NCI-H82 (cell line): ENCODE measurements around the gene DSTN.

Experiments
- DNase-seq: peaks from one replicate; lab custom pipeline; 2025; lab: John Stamatoyannopoulos, UW

Gene DSTN

GRCh38 chr20:17580895-17581294 lies 11.0 kb downstream of the DSTN start:
- no peak for DNase-seq

- DNase-seq: no peak
These were observed 13.3 kb downstream of the DSTN start for GRCh38 chr20:17583126-17583525.

GRCh38 chr20:17584689-17585088 lies 14.8 kb downstream of the DSTN start:
- DNase-seq: no peak

DNA sequence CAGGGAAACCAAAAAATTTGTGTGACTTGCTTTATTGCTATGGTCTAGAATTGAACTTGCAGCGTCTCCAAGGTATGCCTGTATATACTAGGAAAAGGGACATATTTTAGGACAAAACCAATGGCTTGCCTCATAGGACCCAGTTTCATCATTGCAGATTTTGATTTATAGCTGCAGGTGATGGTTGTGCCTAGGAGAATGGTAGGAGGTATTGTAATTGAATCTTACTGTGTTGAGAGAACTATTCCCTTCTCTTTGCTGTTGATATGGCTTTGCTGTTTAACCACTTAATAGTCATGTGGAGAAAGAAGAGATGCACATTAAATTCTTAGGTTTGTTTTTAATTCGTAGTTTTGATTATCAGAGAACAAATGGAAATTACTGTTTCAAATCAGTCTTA lies 16.4 kb downstream of the DSTN start:
- no peak for DNase-seq

GRCh38 chr20:17587148-17587547 lies 17.3 kb downstream of the DSTN start:
- no peak for DNase-seq

GRCh38 chr20:17587824-17588223 lies 17.9 kb downstream of the DSTN start:
- DNase-seq: no peak

GRCh38 chr20:17589161-17589834 lies 19.4 kb downstream of the DSTN start:
- no peak for DNase-seq

DNA sequence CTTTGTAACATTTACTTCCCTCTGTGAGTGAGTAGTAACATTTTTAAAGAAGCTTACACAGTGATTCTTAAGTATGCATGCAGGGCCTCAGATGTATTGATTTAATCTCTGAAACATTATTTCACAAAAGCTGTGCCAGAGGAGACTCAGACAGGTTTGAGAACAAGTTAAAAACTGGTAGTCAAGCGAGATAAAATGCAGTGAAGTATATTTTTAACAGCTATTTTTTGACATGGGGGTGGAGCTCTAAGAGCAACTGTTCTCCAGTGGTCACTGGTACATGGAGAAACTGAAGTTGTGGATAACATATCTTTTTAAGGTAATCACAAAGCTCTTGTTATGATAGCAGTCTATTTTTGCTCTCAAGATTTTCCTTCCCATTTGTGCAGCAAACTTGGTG lies 20.4 kb downstream of the DSTN start:
- no peak for DNase-seq

DNA sequence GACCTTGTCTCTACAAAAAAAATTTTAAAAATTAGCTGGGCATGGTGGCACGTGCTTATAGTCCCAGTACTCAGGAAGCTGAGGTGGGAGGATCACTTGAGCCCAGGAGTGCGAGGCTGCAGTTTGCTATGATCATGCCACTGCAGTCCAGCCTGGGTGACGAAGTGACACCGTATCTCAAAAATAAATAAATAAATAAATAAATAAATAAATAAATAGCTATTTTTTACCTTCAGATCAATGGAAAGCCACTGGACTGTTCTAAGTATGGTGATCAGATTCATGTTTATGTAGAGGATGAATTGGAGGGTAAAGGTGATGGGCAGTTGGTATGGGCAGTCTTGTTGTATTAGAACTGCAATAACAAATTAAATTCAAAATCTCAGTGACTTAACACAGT lies 24.0 kb downstream of the DSTN start:
- DNase-seq: no peak

DNA sequence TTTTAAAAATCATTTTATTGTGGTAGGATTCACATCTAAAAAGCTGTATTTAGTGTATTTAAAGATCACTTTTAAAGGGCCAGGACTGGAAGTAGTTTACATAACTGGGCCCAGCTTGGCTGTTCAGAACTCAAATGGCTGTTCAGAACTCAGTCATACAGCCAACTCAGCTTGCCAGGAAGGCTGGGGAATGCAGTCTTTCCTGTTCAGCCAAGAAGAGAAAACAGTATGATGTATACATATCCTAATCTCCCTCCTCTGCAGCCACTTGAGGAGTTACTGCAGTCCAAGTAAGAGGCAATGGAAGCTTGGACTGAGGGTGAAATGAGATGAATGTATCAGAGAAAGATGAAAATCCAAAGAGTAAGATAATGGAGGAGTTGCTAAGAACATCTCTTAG lies 24.6 kb downstream of the DSTN start:
- DNase-seq: no peak

- DNase-seq: no peak
These were observed 26.0 kb downstream of the DSTN start for GRCh38 chr20:17595856-17596255.

- DNase-seq: no peak
These were observed 28.2 kb downstream of the DSTN start for GRCh38 chr20:17598013-17598550.

DNA sequence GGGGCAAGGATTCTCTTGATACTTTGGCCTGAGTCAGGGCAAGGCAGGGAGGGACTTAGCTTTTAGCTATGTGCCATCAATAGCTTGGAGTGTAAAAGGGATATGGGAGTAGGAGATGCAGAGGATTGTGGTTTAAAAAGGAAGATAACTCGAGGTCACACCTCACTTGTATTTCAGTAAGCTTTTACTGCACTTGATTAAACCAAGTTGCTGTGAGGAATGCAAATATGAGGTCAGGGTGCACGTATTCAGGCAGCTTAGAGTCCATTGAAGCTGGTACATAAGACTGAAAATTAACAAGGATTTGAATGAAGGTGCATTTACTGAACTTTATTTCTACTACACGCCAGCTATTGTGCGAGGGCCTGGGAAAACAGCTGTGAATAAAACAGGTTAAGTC lies 32.1 kb downstream of the DSTN start:
- no peak for DNase-seq

DNA sequence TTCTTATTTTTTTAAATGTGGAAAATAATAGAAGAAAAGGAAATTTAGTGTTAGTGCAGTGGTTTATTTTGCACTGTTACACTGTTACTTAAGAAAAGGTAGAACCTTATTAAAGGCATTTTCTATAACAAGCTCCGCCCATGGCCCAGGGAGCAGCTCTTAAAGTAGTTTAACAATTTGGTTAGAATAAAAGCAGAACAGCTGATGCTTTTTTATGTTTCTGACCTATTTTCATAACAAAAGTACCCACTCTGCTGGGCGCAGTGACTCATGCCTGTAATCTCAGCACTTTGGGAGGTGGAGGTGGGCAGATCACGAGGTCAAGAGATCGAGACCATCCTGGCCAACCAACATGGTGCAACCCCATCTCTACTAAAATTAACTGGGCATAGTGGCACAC lies 32.6 kb downstream of the DSTN start:
- DNase-seq: no peak

DNA sequence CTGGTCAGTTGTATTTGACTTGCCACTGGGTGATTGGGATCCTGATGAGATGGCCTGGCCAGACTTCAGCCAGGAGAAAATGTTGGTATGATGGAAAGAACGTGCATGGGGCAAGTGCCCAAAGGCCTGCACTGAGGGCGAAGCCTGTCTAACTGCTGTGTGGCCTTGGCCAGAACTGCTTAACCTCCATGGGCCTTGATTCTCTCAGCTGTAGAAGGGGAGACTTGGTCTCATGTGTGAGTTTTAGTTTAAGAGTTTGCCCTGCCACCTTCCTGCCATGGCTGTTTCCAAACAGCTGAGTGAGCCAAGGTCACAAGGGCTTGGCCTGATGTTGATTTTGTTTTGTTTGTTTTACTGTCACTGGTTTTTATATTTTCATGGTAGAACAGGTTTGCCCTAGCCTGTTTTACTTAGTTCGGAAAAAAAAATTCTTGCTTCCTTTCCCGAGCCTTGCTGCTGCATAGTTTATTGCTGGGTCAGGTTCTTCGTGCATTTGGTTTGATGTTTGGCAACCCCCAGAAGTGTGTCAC lies 35.3 kb downstream of the DSTN start:
- no peak for DNase-seq

DNA sequence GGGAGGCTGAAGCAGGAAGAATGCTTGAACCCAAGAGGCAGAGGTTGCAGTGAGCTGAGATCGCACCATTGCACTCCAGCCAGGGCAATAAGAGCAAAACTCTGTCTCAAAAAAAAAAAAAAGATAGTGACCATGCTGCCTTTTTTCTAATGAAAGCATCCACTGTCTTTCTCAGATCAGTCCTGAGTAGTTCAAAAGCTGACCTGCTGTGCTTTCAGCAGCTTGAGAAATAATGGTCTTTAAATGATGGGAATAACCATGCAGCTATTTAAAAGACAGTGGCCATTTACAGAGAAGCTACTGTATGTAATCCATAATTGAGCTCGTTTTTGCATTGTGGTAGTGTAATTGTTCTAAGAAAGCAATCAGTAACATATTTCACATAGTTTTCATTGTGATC lies 36.1 kb downstream of the DSTN start:
- no peak for DNase-seq

DNA sequence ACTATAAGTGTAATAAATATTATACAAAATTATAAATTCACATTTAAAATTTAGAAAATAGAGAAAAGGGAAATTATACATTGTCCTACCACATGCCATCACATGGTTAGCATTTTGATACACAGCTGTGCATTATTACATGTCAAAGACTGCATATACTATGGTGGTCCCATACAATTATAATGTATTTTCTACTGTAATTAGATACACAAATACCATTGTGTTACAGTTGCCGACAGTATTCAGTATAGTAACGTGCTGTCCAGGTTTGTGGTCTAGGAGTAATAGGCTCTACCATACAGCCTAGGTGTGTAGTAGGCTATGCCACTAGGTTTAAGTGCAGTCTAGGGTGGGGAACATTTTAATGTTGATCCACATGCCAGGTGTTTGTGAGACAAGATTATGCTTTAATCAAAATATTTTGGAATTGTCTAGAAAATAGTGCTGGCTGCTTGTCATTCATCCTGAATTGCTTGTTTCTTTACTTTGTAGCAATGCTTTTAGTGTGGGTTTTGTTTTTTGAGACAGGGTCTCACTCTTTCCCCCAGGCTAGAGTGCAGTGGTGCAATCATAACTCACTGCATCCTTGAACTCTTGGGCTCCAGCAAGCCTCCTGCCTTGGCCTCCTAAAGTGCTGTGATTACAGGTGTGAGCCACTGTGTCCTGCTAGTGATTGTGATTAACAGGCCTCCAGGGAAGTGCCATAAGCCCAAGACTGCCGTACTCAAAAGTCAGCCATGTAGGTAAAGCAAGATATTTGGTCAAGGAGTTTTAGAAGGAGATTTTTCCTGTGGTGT lies 39.0 kb downstream of the DSTN start:
- DNase-seq: no peak

- DNase-seq: no peak
These were observed 40.0 kb downstream of the DSTN start for GRCh38 chr20:17609811-17610377.

GRCh38 chr20:17610566-17611289 lies 40.9 kb downstream of the DSTN start:
- no peak for DNase-seq

- no peak for DNase-seq
These were observed 41.3 kb downstream of the DSTN start for GRCh38 chr20:17611290-17611539.

DNA sequence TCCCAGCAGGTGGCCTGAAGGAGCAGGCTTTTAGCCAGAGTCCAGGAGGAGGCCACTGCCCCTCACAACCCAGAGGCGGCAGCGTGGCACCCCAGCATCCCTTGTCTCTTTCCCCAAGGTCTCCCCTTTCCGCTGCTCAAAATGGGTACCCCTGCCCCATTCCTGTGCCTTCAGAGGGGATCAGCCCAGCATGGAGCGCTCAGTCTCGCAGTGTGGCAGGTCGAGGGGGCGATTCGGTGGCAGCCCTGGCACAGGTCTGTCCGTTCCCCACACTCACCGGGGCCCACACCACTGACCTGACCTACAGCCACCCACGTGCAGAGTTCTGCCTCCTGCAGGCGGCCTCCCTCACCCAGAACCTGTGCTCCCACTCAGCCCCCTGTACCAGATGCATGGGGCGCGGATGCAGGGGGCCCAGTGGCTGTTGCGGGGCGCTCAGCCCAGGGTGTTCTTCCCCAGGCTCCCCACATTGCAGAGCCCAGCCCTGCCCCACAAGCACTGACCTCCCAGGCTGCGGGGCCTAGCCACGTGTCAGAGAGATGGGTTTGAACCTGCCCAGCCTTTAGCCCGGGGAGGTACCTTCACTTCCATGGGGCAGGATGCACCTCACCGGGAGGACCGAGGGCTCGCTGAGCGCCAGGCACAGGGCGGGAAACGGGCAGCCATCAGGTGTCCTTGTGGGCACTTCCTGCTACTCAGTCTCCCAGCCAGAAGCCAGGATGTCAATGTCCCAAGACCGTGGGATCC lies 41.8 kb downstream of the DSTN start:
- DNase-seq: peak; percentile 13
